OCI-LY1 (cell line): ENCODE measurements around the gene NUAK1.
"Not testable (repeated sequence)": the region's sequence is repeated elsewhere in the genome, so short reads cannot be mapped to it uniquely, and the experiment has no call there.

Experiments used
- H2AFZ ChIP-seq: fragments of 200-600 bp; sonication (generic), shearing (Covaris generic); 2 replicates; pipeline ENCODE4 v1.6.0; 2014; ENCODE audit warnings: antibody characterized with exemption, mild to moderate bottlenecking, low read length
- H3F3A ChIP-seq: fragments of 200-600 bp; sonication (generic), shearing (Covaris generic); 2 replicates; pipeline ENCODE4 v1.6.0; 2014; ENCODE audit warnings: mild to moderate bottlenecking, antibody characterized with exemption, low read length, moderate library complexity; ENCODE audit not compliant: insufficient read depth
- H3K27ac ChIP-seq: fragments of 200-600 bp; sonication (generic); 2 replicates; pipeline ENCODE4 v1.5.1; 2014; ENCODE audit warnings: low read length, mixed run types, mild to moderate bottlenecking, low read depth; ENCODE audit not compliant: poor library complexity, severe bottlenecking
- H3K27me3 ChIP-seq: fragments of 200-600 bp; sonication (generic); 2 replicates; pipeline ENCODE4 v1.6.0; 2014; ENCODE audit warnings: antibody characterized with exemption, mild to moderate bottlenecking, low read length, moderate library complexity; ENCODE audit not compliant: insufficient read depth
- H3K36me3 ChIP-seq: fragments of 200-600 bp; sonication (generic); 2 replicates; pipeline ENCODE4 v1.6.1; 2014; ENCODE audit warnings: mild to moderate bottlenecking, antibody characterized with exemption, low read length, moderate library complexity, mixed read lengths; ENCODE audit not compliant: insufficient read depth
- H3K4me1 ChIP-seq: fragments of 200-600 bp; sonication (generic); 2 replicates; pipeline ENCODE4 v1.5.1; 2014; ENCODE audit warnings: mild to moderate bottlenecking, low read length, moderate library complexity; ENCODE audit not compliant: insufficient read depth, severe bottlenecking
- H3K4me2 ChIP-seq: fragments of 200-600 bp; sonication (generic), shearing (Covaris generic); 2 replicates; pipeline ENCODE4 v1.6.1; 2014; ENCODE audit warnings: low read length
- H3K4me3 ChIP-seq: fragments of 200-600 bp; sonication (generic); 2 replicates; pipeline ENCODE4 v1.5.1; 2014; ENCODE audit warnings: low read length, low read depth, mild to moderate bottlenecking, mixed read lengths; ENCODE audit not compliant: poor library complexity, severe bottlenecking
- H3K79me2 ChIP-seq: fragments of 200-600 bp; shearing (Covaris generic); 2 replicates; pipeline ENCODE4 v1.6.1; 2016; ENCODE audit warnings: mixed run types, low read length, mixed read lengths; ENCODE audit not compliant: insufficient read depth
- H3K9ac ChIP-seq: fragments of 200-600 bp; sonication (generic), shearing (Covaris generic); 2 replicates; pipeline ENCODE4 v1.6.1; 2014; ENCODE audit warnings: mild to moderate bottlenecking, low read length, mixed read lengths
- H3K9me2 ChIP-seq: fragments of 200-600 bp; sonication (generic), shearing (Covaris generic); 2 replicates; pipeline ENCODE4 v1.6.1; 2014; ENCODE audit warnings: low read depth, mild to moderate bottlenecking, low read length, mixed read lengths
- H3K9me3 ChIP-seq: fragments of 200-600 bp; shearing (Covaris generic); 2 replicates; pipeline ENCODE4 v1.6.1; 2014; ENCODE audit warnings: low read length, mixed read lengths
- H4K20me1 ChIP-seq: fragments of 200-600 bp; sonication (generic), shearing (Covaris generic); 2 replicates; pipeline ENCODE4 v1.6.0; 2016; ENCODE audit warnings: mild to moderate bottlenecking, low read length; ENCODE audit not compliant: insufficient read depth
- CTCF ChIP-seq: fragments of 200-600 bp; sonication (generic), shearing (Covaris generic); IDR thresholded peaks from 2 replicates; pipeline ENCODE4 v1.5.1; 2017; ENCODE audit warnings: mild to moderate bottlenecking, antibody characterized with exemption, low read length, moderate library complexity, mixed read lengths
- EZH2 ChIP-seq: fragments of 200-600 bp; sonication (generic), shearing (Covaris generic); IDR thresholded peaks from 2 replicates; pipeline ENCODE4 v1.8.0; 2017; ENCODE audit warnings: borderline replicate concordance, mixed run types, mild to moderate bottlenecking, antibody characterized with exemption, low read length, moderate library complexity, mixed read lengths

Gene NUAK1

GRCh38 chr12:106018286-106018685, 120.5 kb downstream of the NUAK1 start:
- Histone ChIP-seq H2AFZ (no peak overlapping the region), H3F3A (no peaks in the 10 kb centered on the region), H3K27me3 (no peaks in the 10 kb centered on the region), H3K9ac (no peak overlapping the region), H3K9me2 (no peaks in the 10 kb centered on the region), H3K4me1 (no peaks in the 10 kb centered on the region), H3K36me3 (no peaks in the 10 kb centered on the region), H3K79me2 (no peaks in the 10 kb centered on the region), H3K4me2 (no peak overlapping the region), H3K4me3 (no peak overlapping the region), H4K20me1 (no peaks in the 10 kb centered on the region), H3K9me3 (no peaks in the 10 kb centered on the region), H3K27ac (no peak overlapping the region)
- TF ChIP-seq CTCF: no peak
- no peak for TF ChIP-seq EZH2

GRCh38 chr12:106016601-106017278, 122.0 kb downstream of the NUAK1 start:
- not testable (repeated sequence) for H4K20me1 ChIP-seq, H3K79me2 ChIP-seq, H3K9ac ChIP-seq, H3K27me3 ChIP-seq, H3F3A ChIP-seq, H3K4me2 ChIP-seq, H3K27ac ChIP-seq, H3K9me3 ChIP-seq, H3K4me1 ChIP-seq, H3K36me3 ChIP-seq, H3K4me3 ChIP-seq, H2AFZ ChIP-seq, H3K9me2 ChIP-seq

- no peaks in the 10 kb centered on the region for H3K36me3 ChIP-seq
- TF ChIP-seq CTCF (no peak), EZH2 (no peak)
- no peak overlapping the region for H3K4me2 ChIP-seq
- H3K9me2 ChIP-seq: no peaks in the 10 kb centered on the region
- H3K79me2 ChIP-seq: no peaks in the 10 kb centered on the region
- no peak overlapping the region for H2AFZ ChIP-seq
- no peak overlapping the region for H3K4me3 ChIP-seq
- H3F3A ChIP-seq: no peaks in the 10 kb centered on the region
- H3K9me3 ChIP-seq: no peaks in the 10 kb centered on the region
- no peak overlapping the region for H3K27ac ChIP-seq
- H4K20me1 ChIP-seq: no peaks in the 10 kb centered on the region
- H3K9ac ChIP-seq: no peak overlapping the region
- H3K27me3 ChIP-seq: no peaks in the 10 kb centered on the region
- H3K4me1 ChIP-seq: no peaks in the 10 kb centered on the region
These were observed 123.1 kb downstream of the NUAK1 start for GRCh38 chr12:106015646-106016045.

- Histone ChIP-seq H3K4me1 (no peaks in the 10 kb centered on the region), H3K9me2 (no peaks in the 10 kb centered on the region), H3K9ac (no peak overlapping the region), H3K79me2 (no peaks in the 10 kb centered on the region), H4K20me1 (no peaks in the 10 kb centered on the region), H3K4me3 (no peak overlapping the region), H3K27me3 (no peaks in the 10 kb centered on the region), H3K27ac (no peak overlapping the region), H3K4me2 (no peak overlapping the region), H3F3A (no peaks in the 10 kb centered on the region), H3K9me3 (no peaks in the 10 kb centered on the region), H2AFZ (no peak overlapping the region), H3K36me3 (no peaks in the 10 kb centered on the region)
- TF ChIP-seq CTCF: no peak
- no peak for TF ChIP-seq EZH2
These were observed 124.8 kb downstream of the NUAK1 start for GRCh38 chr12:106013941-106014340.
